GM13976 (cell line): ENCODE results near the gene CMBL.
A peak's percentile ranks its signal among the peaks of the same experiment; 100 is the strongest.
"Not testable (repeated sequence)": the region's sequence is repeated elsewhere in the genome, so short reads cannot be mapped to it uniquely, and the experiment has no call there.

Source experiments
- DNase-seq: peaks from one replicate; pipeline ENCODE4 v3.0.0; 2012; ENCODE audit warnings: low spot score
- CTCF ChIP-seq: IDR thresholded peaks from 2 replicates; pipeline ENCODE4 v1.5.1; 2012; ENCODE audit warnings: borderline replicate concordance, mild to moderate bottlenecking; ENCODE audit not compliant: insufficient read depth; ENCODE audit errors: extremely low read depth, missing control alignments, control extremely low read depth
- in situ Hi-C: fragments of 300-500 bp; cut with MboI; formaldehyde crosslinking; loops from one replicate; pipeline ENCODE4 v1.12.0; 2022; ENCODE audit warnings: low sequenced_read_pairs, mixed read lengths, inconsistent platforms; ENCODE audit not compliant: unreplicated experiment

The CMBL gene

GRCh38 chr5:10289353-10289752 is 18.3 kb downstream of the CMBL start:
- in situ Hi-C loops, result no loop called here
- DNase-seq, result no peak

DNA sequence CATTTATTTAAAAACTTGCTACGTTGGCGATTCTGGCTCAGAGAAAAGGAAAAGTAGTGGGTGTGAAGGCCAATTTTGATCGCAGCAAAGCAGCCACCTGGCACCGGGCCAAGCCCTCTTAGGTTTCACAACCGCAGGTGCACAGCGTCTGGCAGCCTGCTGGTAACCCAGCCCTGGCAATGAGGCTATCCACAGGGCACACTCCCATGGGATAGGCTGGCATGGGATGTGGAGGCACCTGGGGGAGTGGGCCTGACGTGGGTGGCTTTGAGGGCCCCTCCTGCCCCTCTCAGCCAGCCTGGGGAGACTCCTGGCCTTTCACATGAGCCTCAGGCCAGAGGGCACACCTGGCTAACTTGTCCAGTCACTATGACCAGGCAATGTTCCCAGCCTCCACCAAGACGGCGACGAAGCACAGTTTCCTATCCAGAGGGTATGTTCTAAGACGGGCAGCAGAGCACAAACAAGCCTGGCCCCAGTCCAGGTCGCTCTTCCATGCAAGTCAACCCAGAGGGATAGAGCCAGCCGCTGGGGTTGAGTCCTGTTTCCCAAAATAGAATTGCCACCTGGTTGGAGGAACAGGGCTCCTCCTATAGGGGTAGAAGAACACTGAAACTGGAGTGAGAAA is 19.0 kb downstream of the CMBL start:
- TF ChIP-seq CTCF, result no peak
- DNase-seq, result peak; percentile 58
- in situ Hi-C loops, result no loop called here

More at GRCh38 chr5:10289353-10289752, 18.3 kb downstream of the CMBL start:
- TF ChIP-seq CTCF, result no peak

DNA sequence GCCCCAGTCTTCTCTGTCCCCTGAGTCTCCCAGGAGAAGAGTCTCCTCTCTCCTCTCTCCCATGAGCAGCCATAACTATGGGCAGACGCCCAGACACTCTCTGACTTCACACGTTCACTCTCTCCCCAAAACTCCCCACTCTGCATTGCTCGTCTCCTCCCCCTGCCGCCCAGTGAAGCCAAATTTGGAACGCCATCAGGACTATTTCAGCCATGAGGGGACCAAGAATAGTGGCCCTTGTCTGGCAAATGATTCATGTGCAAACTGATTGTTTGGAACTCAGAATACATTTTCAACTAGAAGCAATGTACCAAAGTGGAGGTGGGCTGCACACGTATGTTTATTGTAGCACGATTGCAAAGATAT is 20.9 kb downstream of the CMBL start:
- TF ChIP-seq CTCF, result no peak
- DNase-seq, result no peak
- in situ Hi-C loops, result no loop called here

GRCh38 chr5:10286162-10286861 is 21.4 kb downstream of the CMBL start:
- TF ChIP-seq CTCF, result no peak
- in situ Hi-C loops, result no loop called here
- DNase-seq, result no peak

DNA sequence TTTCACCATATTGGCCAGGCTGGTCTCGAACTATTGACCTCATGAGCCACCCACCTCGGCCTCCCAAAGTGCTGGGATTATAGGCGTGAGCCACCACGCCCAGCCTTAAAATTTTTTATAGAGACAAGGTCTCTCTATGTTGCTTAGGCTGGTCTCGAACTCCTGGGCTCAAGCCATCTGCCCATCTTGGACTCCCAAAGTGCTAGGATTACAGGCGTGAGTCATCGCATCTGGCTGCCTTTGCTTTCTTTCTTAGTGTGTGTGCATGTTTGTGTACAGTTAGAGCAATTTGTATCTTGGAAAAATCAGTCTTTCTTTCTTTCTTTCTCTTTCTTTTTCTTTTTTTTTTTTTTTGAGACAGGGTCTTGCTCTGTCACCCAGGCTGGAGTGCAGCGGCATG is 22.3 kb downstream of the CMBL start:
- in situ Hi-C loops, DNase-seq: not testable (repeated sequence)

DNA sequence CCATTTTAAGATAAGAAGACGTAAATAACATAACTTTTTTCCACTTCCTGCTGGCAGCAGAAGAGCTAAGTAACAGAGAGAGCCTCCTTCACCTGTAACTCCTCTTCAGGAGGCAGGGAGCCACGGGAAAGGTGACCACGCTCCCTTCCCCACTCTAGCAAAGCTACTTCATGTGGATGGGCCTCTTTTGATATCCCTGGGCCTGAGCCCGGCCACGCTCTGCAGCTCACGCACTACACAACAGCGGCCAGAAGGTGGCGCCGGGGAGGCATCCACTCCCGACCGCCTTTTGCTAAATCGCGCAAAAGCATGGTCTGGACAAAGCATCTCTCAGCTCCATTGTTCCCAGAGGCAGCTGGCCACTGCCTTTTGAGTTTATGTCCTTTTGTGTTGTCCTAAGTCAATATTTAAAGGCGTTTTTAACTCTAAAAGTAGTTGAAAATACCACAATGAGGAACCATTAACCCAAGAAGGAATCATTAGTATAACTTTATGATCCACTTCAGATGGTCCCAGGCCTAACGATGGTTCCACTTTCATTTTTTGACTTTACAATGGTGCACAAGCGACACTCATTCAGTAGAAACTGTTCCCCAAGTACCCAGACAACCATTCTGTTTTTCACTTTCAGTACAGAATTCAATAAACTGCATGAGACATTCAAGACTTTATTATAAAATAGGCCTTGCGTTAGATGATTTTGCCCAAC is 23.6 kb downstream of the CMBL start:
- peak; percentile 87 for DNase-seq
- in situ Hi-C loops, result no loop called here
- peak; percentile 85 for TF ChIP-seq CTCF
